ENCODE results near the gene TNFAIP3.

Gene TNFAIP3

DNA sequence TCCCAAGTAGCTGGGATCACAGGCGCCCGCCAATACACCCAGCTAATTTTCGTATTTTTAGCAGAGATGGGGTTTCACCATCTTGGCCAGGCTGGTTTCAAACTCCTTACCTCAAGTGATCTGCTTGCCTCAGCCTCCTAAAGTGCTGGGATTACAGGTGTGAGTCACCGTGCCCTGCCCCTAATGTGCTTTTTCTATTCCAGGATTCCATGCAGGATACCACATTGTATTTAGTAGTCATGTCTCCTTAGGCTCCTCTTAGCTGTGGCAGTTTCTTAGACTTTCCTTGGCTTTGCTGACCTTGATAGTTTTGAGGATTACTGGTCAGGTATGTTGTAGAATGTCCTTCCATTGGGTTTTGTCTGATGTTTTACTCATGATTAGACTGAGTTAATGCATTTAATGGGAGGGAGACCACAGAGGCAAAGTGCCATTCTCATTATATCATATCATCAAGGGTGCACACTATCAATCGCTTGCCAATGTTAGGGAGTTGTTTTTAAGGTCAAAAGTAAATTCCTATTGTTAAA, 39.6 kb upstream of the TNFAIP3 start:
- no peak for ATAC-seq
- no peak for TF ChIP-seq ZNF565 (CRISPR knock-in tag; conservative IDR thresholded peaks at IDR 0.05; ENCODE audit: low read depth)
- no peak for TF ChIP-seq RARB (CRISPR knock-in tag; IDR thresholded peaks at IDR 0.05)
- no peak for TF ChIP-seq CSDC2 (CRISPR knock-in tag; IDR thresholded peaks at IDR 0.05)
- TF ChIP-seq OSR1 (CRISPR knock-in tag; IDR thresholded peaks at IDR 0.05): no peak
- no peak for TF ChIP-seq ESRRG (CRISPR knock-in tag; IDR thresholded peaks at IDR 0.05)
- TF ChIP-seq GLIS3 (CRISPR knock-in tag; IDR thresholded peaks at IDR 0.05): no peak
- TF ChIP-seq ZNF8 (CRISPR knock-in tag; IDR thresholded peaks at IDR 0.05): no peak
- no peak for TF ChIP-seq ZFP30 (CRISPR knock-in tag; IDR thresholded peaks at IDR 0.05)
- TF ChIP-seq, protein P1, sequence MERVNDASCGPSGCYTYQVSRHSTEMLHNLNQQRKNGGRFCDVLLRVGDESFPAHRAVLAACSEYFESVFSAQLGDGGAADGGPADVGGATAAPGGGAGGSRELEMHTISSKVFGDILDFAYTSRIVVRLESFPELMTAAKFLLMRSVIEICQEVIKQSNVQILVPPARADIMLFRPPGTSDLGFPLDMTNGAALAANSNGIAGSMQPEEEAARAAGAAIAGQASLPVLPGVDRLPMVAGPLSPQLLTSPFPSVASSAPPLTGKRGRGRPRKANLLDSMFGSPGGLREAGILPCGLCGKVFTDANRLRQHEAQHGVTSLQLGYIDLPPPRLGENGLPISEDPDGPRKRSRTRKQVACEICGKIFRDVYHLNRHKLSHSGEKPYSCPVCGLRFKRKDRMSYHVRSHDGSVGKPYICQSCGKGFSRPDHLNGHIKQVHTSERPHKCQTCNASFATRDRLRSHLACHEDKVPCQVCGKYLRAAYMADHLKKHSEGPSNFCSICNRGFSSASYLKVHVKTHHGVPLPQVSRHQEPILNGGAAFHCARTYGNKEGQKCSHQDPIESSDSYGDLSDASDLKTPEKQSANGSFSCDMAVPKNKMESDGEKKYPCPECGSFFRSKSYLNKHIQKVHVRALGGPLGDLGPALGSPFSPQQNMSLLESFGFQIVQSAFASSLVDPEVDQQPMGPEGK (CRISPR knock-in tag; IDR thresholded peaks at IDR 0.05; ENCODE audit: borderline replicate concordance): no peak
- no peak for TF ChIP-seq ZFP3 (CRISPR knock-in tag; IDR thresholded peaks at IDR 0.05)
- TF ChIP-seq PPARA (CRISPR knock-in tag; IDR thresholded peaks at IDR 0.05; ENCODE audit: borderline replicate concordance): no peak

DNA sequence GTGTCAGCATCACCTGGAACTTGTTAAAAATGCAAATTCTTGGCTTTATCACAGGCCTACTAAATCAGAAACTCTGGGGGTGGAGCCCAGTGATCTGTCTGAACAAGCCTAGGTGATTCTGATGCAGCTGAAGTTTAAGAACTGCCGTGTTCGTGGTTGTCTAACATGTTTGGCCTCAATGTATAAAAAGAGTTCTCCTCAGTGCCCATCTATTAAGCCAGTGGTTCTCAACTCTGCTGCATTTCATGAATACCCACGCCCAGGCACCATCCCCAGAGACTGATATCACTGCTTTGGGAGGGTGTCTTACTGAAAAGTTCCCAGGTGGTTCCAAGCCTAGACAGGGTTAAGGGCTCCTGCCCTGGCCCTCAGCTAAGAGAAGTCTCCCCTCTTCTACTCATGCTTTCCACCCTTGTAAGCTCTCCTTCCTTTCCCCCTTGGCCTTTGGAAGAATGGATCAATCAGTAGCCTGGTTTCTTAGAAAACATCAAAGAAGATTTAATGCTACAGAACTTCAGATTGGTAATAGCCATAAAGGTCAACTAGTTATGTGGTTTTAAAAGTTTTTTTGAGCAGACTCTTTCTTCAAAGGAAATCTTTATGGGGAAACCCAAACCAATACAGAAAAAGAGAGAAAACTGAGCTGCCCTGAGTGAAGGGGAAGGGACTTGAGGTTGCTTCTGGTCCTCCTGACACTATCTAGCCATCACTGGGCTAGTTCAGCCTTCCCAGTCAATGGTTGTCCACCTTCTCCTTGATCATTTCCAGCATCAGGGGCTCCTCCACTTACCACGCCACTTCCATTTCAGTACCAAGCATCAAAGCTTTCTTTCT, 38.9 kb upstream of the TNFAIP3 start:
- TF ChIP-seq OSR1 (CRISPR knock-in tag; IDR thresholded peaks at IDR 0.05) (no peak), ARNTL (CRISPR knock-in tag; IDR thresholded peaks at IDR 0.05; ENCODE audit: borderline replicate concordance, low read depth) (no peak), CSDC2 (CRISPR knock-in tag; IDR thresholded peaks at IDR 0.05) (no peak), PPARA (CRISPR knock-in tag; IDR thresholded peaks at IDR 0.05; ENCODE audit: borderline replicate concordance) (no peak), SNAI2 (CRISPR knock-in tag; IDR thresholded peaks at IDR 0.05) (no peak), GLIS3 (CRISPR knock-in tag; IDR thresholded peaks at IDR 0.05) (no peak), TOX (CRISPR knock-in tag; IDR thresholded peaks at IDR 0.05; ENCODE audit: borderline replicate concordance) (no peak), ZNF70 (CRISPR knock-in tag; IDR thresholded peaks at IDR 0.05) (no peak), ZFP3 (CRISPR knock-in tag; IDR thresholded peaks at IDR 0.05) (no peak), ISL1 (CRISPR knock-in tag; IDR thresholded peaks at IDR 0.05) (no peak), ZFP30 (CRISPR knock-in tag; IDR thresholded peaks at IDR 0.05) (no peak), ZC3H10 (CRISPR knock-in tag; IDR thresholded peaks at IDR 0.05) (no peak), BACH2 (CRISPR knock-in tag; IDR thresholded peaks at IDR 0.05; ENCODE audit: borderline replicate concordance) (no peak), RARB (CRISPR knock-in tag; IDR thresholded peaks at IDR 0.05) (no peak), ESRRG (CRISPR knock-in tag; IDR thresholded peaks at IDR 0.05) (no peak)
- TF ChIP-seq, protein P2, sequence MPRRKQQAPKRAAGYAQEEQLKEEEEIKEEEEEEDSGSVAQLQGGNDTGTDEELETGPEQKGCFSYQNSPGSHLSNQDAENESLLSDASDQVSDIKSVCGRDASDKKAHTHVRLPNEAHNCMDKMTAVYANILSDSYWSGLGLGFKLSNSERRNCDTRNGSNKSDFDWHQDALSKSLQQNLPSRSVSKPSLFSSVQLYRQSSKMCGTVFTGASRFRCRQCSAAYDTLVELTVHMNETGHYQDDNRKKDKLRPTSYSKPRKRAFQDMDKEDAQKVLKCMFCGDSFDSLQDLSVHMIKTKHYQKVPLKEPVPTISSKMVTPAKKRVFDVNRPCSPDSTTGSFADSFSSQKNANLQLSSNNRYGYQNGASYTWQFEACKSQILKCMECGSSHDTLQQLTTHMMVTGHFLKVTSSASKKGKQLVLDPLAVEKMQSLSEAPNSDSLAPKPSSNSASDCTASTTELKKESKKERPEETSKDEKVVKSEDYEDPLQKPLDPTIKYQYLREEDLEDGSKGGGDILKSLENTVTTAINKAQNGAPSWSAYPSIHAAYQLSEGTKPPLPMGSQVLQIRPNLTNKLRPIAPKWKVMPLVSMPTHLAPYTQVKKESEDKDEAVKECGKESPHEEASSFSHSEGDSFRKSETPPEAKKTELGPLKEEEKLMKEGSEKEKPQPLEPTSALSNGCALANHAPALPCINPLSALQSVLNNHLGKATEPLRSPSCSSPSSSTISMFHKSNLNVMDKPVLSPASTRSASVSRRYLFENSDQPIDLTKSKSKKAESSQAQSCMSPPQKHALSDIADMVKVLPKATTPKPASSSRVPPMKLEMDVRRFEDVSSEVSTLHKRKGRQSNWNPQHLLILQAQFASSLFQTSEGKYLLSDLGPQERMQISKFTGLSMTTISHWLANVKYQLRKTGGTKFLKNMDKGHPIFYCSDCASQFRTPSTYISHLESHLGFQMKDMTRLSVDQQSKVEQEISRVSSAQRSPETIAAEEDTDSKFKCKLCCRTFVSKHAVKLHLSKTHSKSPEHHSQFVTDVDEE (CRISPR knock-in tag; IDR thresholded peaks at IDR 0.05): no peak
- TF ChIP-seq, protein P3, sequence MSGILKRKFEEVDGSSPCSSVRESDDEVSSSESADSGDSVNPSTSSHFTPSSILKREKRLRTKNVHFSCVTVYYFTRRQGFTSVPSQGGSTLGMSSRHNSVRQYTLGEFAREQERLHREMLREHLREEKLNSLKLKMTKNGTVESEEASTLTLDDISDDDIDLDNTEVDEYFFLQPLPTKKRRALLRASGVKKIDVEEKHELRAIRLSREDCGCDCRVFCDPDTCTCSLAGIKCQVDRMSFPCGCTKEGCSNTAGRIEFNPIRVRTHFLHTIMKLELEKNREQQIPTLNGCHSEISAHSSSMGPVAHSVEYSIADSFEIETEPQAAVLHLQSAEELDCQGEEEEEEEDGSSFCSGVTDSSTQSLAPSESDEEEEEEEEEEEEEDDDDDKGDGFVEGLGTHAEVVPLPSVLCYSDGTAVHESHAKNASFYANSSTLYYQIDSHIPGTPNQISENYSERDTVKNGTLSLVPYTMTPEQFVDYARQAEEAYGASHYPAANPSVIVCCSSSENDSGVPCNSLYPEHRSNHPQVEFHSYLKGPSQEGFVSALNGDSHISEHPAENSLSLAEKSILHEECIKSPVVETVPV (CRISPR knock-in tag; IDR thresholded peaks at IDR 0.05): no peak
- TF ChIP-seq, protein P4, sequence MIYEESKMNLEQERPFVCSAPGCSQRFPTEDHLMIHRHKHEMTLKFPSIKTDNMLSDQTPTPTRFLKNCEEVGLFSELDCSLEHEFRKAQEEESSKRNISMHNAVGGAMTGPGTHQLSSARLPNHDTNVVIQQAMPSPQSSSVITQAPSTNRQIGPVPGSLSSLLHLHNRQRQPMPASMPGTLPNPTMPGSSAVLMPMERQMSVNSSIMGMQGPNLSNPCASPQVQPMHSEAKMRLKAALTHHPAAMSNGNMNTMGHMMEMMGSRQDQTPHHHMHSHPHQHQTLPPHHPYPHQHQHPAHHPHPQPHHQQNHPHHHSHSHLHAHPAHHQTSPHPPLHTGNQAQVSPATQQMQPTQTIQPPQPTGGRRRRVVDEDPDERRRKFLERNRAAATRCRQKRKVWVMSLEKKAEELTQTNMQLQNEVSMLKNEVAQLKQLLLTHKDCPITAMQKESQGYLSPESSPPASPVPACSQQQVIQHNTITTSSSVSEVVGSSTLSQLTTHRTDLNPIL (CRISPR knock-in tag; IDR thresholded peaks at IDR 0.05; ENCODE audit: low read depth): no peak
- TF ChIP-seq, protein P1 (CRISPR knock-in tag; IDR thresholded peaks at IDR 0.05; ENCODE audit: borderline replicate concordance): no peak
- ATAC-seq: no peak

Measured in SK-N-SH treated with all-trans-retinoic acid at 6 μM for 48 hours (cell line).